HG03439 (cell line): Measurements from ENCODE around the gene THOC3.
"Not testable (repeated sequence)": the region's sequence is repeated elsewhere in the genome, so short reads cannot be mapped to it uniquely, and the experiment has no call there.

Experiments
- ATAC-seq: cut with Tn5 transposase; IDR thresholded peaks from one replicate; pipeline ENCODE4 v1.9.1; 2021; ENCODE audit warnings: mild to moderate bottlenecking, moderate library complexity; ENCODE audit not compliant: unreplicated experiment

The THOC3 gene

DNA sequence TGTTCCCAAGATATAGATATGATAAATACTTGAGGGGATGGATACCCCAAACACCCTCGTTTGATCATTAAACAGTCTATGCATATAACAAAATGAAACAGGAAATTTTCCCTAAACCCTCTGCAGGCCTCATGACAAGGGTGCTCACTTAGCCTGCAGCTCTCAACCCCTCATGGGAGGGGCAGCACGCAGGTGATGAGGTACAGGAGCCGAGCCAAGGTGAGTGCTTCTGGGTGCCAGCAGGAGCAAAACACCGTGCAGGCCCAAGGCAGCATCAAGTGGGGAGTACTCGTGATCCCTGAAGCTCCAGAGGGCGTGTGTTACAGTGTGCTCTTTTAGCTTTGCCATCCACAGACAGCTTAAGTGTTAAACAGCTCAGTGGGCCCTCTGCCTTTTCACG is 24.9 kb downstream of the THOC3 start:
- ATAC-seq, result not testable (repeated sequence)

DNA sequence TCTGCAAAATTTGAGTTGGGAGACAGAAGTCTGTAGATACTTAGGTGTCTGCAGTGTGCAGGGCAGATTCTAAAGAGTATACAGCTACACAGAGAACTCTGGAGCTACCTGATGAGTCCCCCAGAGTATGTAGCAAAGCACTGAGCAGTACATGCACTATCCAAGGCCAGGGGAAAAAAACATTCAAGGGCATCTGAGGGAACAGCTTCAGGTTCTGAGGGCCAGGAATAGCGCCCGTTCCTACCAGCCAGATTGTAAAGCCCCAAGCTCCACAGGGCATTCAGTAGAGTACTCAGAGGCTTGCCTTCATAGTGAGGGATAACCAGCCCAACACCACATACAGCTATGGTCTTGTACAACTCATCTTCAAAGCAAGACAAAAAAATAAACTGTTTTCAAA is 27.5 kb downstream of the THOC3 start:
- not testable (repeated sequence) for ATAC-seq

DNA sequence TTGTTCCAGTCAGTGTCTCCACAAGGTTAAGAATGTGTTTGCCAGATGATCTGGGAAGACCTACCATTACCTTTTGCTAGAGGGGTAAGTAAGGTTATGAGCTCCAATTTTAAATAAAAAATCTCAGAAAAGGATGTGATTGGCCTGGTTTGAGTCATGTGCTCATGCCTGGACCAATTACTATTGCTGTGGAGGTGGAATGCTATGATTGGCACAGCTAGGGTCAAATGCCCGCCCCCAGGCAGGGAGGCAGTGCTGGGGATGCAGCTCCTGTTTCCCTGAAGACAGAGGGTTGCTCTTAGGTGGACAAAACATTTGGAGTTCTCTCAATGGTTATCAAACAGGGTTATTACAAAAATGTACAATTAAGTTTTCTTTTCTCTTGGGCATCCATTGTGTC is 29.6 kb downstream of the THOC3 start:
- ATAC-seq, result not testable (repeated sequence)

DNA sequence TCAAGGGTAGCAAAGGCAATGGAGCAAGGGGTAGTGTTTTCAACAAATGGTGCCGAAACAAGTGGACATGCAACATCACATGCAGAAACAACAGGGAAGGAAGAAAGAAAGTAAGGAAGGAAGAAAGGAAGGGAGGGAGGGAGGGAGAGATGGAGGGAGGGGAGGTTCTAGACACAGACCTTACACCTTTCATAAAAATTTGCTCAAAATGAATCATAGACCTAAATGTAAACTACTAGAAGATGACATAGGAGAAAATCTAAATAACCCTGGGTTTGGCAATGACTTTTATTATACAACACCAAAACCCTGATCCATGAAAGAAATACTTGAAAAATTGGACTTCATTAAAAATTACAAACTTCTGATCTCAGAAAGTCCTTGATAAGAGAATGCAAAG is 39.4 kb downstream of the THOC3 start:
- not testable (repeated sequence) for ATAC-seq

DNA sequence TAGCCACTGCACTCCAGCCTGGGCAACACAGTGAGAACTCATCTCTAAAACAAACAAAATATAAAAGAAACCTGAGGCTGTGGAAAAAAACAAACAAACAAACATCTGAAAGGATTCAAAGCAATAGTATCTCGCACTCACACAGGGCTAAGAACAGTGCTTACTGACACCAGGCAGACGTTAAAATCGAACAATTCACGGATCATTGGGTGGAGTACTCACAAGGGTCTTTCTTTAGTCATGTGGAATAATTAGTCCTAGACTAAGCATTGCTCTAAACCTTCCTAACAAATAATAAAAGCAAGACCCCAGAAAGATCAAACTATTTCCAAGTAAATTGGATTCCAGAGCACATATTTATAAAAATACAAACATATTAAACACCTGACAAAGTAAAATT is 43.0 kb downstream of the THOC3 start:
- not testable (repeated sequence) for ATAC-seq

DNA sequence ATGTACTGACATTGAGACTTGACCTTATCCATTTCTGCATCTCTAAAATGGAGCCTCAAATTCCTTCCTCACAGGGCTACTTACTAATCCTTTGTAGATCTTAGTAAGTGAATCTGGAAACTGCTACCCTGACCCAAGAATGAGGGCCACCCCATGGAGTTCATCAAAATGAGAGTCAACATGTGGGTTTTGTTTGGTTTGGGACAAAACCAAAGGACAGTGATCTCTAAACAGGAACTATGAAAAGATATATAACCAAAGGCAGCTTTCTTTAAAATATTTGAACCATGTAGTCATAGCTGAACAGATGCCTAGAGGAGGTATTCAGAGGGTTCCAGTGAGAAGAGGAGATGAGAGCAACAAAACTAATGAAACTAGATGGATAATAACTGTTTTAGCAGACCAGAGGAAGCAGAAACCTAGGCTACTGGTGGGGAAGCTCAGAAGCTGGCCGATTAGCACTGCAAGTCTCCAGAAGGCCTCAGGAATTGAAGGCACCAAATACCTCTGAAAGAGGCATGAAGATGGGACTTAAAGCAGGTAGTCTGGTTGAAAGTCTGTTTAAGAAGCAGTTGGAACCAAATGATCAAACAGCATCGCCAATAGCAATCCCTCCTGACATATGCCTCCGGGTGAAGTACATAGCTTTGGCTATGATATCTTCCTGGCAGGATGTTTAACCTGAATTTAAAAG is 45.8 kb downstream of the THOC3 start:
- ATAC-seq, result no peak

DNA sequence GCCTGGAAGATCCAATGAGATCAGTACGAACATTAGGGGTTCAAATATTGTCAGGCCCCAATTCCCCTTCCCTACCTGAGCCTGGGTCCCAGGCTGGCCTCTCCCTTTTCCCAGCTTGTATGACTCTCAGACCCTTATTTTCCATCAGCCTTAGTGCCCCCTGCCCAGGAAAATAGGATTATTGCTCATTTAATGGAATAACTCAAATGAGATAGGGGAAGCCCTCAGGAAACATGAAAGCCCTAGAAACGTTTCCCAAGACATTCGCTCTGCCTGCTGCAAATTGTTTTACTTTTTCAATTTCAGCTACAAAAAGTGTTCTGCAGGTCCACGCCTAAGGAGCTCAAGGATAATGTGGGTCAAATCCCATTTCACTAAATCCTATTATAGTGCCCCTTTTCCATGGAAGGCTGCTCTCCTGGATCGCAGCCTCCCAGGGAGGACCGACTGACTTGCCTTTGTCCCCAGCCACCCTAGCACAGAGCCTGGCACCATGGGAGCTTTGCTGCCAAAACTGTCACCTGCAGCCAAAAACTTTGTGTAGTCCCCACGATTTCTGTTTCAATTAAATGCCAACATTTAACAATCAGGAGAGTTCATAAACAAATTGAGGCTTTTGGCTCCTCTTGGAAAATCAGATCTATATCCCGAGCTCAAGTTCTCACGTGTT is 46.9 kb downstream of the THOC3 start:
- ATAC-seq, result no peak

DNA sequence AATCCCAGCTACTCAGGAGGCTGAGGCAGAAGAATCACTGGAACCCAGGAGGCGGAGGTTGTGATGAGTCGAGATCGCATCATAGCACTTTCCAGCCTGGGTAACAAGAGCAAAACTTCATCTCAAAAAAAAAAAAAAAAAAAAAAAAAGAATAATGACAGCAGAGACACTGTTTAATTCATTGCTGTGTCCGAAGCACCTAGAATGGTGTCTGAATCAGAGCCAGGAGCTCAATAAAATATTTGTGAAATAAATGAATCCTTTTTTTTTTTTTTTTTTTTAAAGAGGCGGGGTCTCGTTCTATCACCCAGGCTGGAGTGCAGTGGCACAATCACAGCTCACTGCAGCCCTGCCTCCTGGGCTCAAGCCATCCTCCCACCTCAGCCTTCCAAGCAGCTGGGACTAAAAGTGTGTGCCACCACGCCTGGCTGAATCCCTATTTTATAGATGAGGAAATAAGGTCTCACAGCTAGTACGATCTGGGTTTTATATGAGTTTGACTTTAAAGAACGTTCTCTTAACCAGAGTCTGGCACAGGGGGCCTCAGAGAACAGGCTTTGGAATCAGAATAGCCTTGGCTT is 47.8 kb downstream of the THOC3 start:
- ATAC-seq, result no peak

DNA sequence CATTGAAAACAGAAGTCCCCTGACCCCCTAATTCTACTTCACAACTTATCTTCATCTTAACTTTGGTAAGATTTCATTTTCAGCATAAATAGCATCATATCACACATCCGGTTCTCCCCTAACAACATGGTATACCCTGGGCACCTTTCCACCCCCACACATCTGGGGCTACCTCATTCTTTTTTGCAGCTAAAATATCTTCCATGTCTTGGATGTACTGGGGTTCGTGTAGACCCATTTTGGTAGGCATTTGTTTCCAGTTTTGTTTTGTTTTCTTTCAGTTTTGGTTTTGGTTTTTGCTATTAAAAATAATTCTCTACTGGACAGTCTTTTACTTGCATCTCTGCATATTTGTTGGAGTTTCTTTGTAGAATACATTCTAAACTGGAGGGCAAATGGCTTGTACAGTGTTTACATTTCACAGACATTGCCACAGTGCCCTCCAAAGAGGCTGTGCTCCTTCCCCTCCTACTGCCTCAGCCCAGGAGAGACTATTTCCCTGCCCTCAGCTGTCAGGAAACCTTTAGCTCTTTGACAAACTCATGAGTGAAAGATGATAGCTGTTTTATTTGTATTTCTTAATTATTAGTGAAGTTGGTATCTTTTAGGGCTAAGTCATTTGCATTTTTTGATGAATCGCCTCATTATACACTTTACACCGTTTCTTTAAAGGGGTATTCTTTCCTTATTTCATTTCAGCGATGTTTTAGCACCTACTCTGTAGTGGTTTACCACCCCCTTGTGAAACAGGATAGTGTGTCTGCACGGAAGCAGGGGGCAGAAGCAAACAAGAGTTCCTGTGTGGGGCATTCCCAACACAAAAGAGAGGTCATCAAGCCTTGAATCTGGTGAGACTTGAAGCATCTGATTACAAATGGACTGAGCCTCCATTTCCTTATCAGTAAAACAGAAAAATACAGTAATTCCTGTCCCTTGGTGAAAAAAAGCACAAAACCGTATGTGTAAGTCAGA is 52.8 kb downstream of the THOC3 start:
- ATAC-seq, result peak; percentile 46

DNA sequence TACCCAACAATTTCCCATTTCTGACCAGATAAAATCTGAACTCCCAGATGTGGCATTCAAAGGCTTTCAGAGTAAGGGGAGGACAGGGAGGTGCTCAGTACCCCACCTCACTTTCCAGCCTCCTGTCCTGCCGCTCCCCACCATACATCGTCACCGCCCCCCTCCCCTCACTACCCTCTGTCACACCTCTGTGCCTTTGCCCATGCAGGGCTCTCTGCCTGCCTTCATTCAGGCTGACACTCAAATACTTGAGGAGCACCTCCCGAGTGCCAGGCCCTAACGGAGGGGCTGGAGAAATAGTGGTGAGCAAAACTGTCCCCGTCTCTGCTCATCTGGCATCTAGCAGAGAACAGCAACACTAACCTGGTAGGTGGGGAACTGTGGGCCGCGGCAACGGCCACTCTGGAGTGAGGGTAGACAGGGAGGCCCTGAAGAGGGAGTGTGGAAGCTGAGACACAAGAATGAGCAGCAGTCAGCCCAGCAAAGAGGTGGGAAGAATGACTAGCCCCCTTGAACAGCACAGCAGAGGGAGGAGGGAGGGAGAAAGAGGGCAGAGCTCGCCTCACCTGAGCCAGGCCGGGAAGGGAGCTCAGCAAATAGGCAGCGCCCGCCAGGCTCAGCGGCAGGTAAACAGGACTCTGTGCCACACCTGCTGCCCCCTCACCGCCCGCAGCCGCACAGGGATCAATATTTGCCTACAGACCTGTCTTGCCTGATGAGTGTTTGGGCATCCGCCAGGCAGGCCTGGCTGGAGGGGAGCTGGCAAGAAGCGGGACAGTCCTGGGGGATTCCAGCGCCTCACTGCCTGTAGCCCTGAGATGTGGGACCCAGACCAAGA is 54.1 kb downstream of the THOC3 start:
- ATAC-seq, result not testable (repeated sequence)

DNA sequence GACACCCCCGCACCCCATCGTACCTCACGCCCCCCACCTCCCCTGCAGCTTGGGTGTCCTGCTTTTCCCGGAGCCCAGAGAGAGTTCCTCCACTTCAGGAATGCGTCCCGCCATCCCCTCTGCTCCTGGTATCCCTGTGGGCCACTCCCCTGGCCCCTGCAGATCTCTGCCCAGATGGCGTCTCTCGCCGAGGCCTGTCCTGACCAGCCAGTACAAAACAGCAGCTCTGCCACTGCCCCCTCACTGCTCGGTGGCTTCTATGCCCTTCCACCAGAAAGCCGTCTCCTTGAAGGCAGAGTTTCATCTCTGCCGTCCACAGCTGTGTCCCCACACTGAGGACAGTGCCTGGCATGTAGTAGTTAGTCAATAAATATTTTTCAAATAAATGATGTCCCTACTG is 58.0 kb downstream of the THOC3 start:
- not testable (repeated sequence) for ATAC-seq
